Fibroblast of the conjunctiva (primary cell): ENCODE results near the gene EDC3.
"Not testable (repeated sequence)": the region's sequence is repeated elsewhere in the genome, so short reads cannot be mapped to it uniquely, and the experiment has no call there.

Source experiments
- DNase-seq: peaks from one replicate; pipeline ENCODE4 v3.0.0-alpha.2; 2010; ENCODE audit warnings: low read depth

Gene EDC3

GRCh38 chr15:74695597-74696397 lies at the start of gene EDC3:
TSS of gene EDC3 (minus strand) at chr15:74696024. CDS start at chr15:74675124, 20,900 bp downstream.
- DNase-seq, result peak; percentile 46

GRCh38 chr15:74742422-74742821 lies 46.6 kb upstream of the EDC3 start:
- no peak for DNase-seq

GRCh38 chr15:74738239-74738638 lies 42.4 kb upstream of the EDC3 start:
- not testable (repeated sequence) for DNase-seq

- no peak for DNase-seq
Observed at GRCh38 chr15:74735305-74735704, 39.5 kb upstream of the EDC3 start.

- no peak for DNase-seq
Observed at GRCh38 chr15:74733269-74733668, 37.4 kb upstream of the EDC3 start.

- no peak for DNase-seq
Observed at GRCh38 chr15:74732846-74733245, 37.0 kb upstream of the EDC3 start.

- DNase-seq, result no peak
Observed at GRCh38 chr15:74730619-74731316, 34.9 kb upstream of the EDC3 start.

- DNase-seq, result not testable (repeated sequence)
Observed at GRCh38 chr15:74729372-74729771, 33.5 kb upstream of the EDC3 start.

GRCh38 chr15:74728699-74729098 lies 32.9 kb upstream of the EDC3 start:
- DNase-seq, result not testable (repeated sequence)

- DNase-seq, result no peak
Observed at GRCh38 chr15:74727727-74728126, 31.9 kb upstream of the EDC3 start.

GRCh38 chr15:74726774-74727164 lies 30.9 kb upstream of the EDC3 start:
- no peak for DNase-seq

- DNase-seq, result no peak
Observed at GRCh38 chr15:74725845-74726773, 30.3 kb upstream of the EDC3 start.

GRCh38 chr15:74725225-74725774 lies 29.5 kb upstream of the EDC3 start, which contains the start of gene CYP1A1:
TSS of gene CYP1A1 (minus strand) at chr15:74725528. CDS start at chr15:74723097, 2,431 bp downstream.
- no peak for DNase-seq

- no peak for DNase-seq
Observed at GRCh38 chr15:74724570-74725224, 28.9 kb upstream of the EDC3 start.

GRCh38 chr15:74723754-74724334 lies 28.0 kb upstream of the EDC3 start:
- DNase-seq, result no peak

GRCh38 chr15:74723187-74723586 lies 27.4 kb upstream of the EDC3 start:
- no peak for DNase-seq

GRCh38 chr15:74722591-74722990 lies 26.8 kb upstream of the EDC3 start:
- DNase-seq, result no peak

GRCh38 chr15:74716651-74717050 lies 20.8 kb upstream of the EDC3 start:
- no peak for DNase-seq

- DNase-seq, result no peak
Observed at GRCh38 chr15:74712311-74712710, 16.5 kb upstream of the EDC3 start.

GRCh38 chr15:74710319-74711094 lies 14.7 kb upstream of the EDC3 start:
- no peak for DNase-seq
